B cell (primary cell): ENCODE data around the gene AXIN2.

ENCODE experiments used
- CTCF ChIP-seq: fragments of 200-600 bp; IDR thresholded peaks from one replicate; pipeline ENCODE4 v1.8.0; 2022; ENCODE audit warnings: antibody characterized with exemption, mild to moderate bottlenecking
- EZH2 ChIP-seq: IDR thresholded peaks from 2 replicates; pipeline ENCODE4 v1.6.1; 2012; ENCODE audit warnings: borderline replicate concordance, low read depth, mild to moderate bottlenecking, moderate library complexity, low read length; ENCODE audit not compliant: insufficient read depth, poor library complexity, severe bottlenecking

- TF ChIP-seq CTCF (no peak), EZH2 (no peak)
These were observed 14.2 kb downstream of the AXIN2 start for GRCh38 chr17:65547253-65547670.
